CD4-positive, CD25-positive, alpha-beta regulatory T cell (primary cell): ENCODE data around the gene CYB561A3. TPM values are rescaled to one million over a fixed set of nuclear protein-coding genes. Genes with fewer than 3 reads are reported as not detected.

ENCODE experiments used
- ATAC-seq, 2 donors: fragments of 150-1000 bp; cut with Tn5 transposase; one replicate each; pipeline ENCODE4 v1.10.0; 2021; ENCODE audit warnings: low read depth in 2 of 2, moderate number of reproducible peaks in 2 of 2, moderate library complexity in 1 of 2
- DNase-seq, 3 donors: peaks; one replicate each; pipeline versions ENCODE4 v3.0.0 to v3.0.0-alpha.2; 2012 to 2022; ENCODE audit warnings: mixed read lengths in 1 of 3
- H3K27ac ChIP-seq: one replicate; pipeline ENCODE4 v1.7.0; 2013; ENCODE audit warnings: mild to moderate bottlenecking, low read length; ENCODE audit not compliant: insufficient read depth, poor library complexity, severe bottlenecking
- H3K27me3 ChIP-seq: one replicate; pipeline ENCODE4 v1.7.0; 2013; ENCODE audit warnings: low read length; ENCODE audit not compliant: control insufficient read depth, insufficient read depth
- H3K36me3 ChIP-seq: one replicate; pipeline ENCODE4 v1.7.0; 2013; ENCODE audit warnings: mild to moderate bottlenecking, low read length, moderate library complexity; ENCODE audit not compliant: control insufficient read depth, insufficient read depth
- H3K4me1 ChIP-seq: 2 replicates; pipeline ENCODE4 v1.7.0; 2013; ENCODE audit warnings: mild to moderate bottlenecking, low read length; ENCODE audit not compliant: insufficient read depth, control insufficient read depth, poor library complexity, severe bottlenecking
- H3K4me3 ChIP-seq: one replicate; pipeline ENCODE4 v1.7.0; 2013; ENCODE audit warnings: low read depth, mild to moderate bottlenecking, low read length, moderate library complexity
- H3K9me3 ChIP-seq, 2 experiments: 1 replicate in 1 of 2; 2 replicates in 1 of 2; pipeline ENCODE4 v1.7.0; 2013; ENCODE audit warnings: low read length in 2 of 2, mild to moderate bottlenecking in 1 of 2, moderate library complexity in 1 of 2; ENCODE audit not compliant: control insufficient read depth in 2 of 2
- H3K27ac Mint-ChIP-seq, 3 donors: one replicate each; pipeline ENCODE4 v1.8.0; 2020 to 2022; ENCODE audit warnings: mild to moderate bottlenecking in 3 of 3, mixed read lengths in 3 of 3, moderate library complexity in 2 of 3
- H3K27me3 Mint-ChIP-seq: one replicate; pipeline ENCODE4 v1.8.0; 2022; ENCODE audit warnings: mild to moderate bottlenecking, mixed read lengths
- H3K36me3 Mint-ChIP-seq: one replicate; pipeline ENCODE4 v1.8.0; 2020; ENCODE audit warnings: mixed read lengths
- H3K4me1 Mint-ChIP-seq, 4 donors: one replicate each; pipeline ENCODE4 v1.8.0; 2020 to 2022; ENCODE audit warnings: mixed read lengths in 4 of 4, mild to moderate bottlenecking in 1 of 4
- H3K4me3 Mint-ChIP-seq, 4 donors: one replicate each; pipeline ENCODE4 v1.8.0; 2020 to 2022; ENCODE audit warnings: mild to moderate bottlenecking in 4 of 4, mixed read lengths in 4 of 4, moderate library complexity in 3 of 4
- H3K9me3 Mint-ChIP-seq, 7 donors: one replicate each; pipeline ENCODE4 v1.8.0; 2020 to 2022; ENCODE audit warnings: mixed read lengths in 7 of 7, mild to moderate bottlenecking in 3 of 7, moderate library complexity in 2 of 7
- polyA plus RNA-seq, 4 donors: library from polyadenylated mRNA; unstranded; fragments of 300-500 nt; fragmentation: Illumina TruSeq; gene quantifications; one replicate each; pipeline ENCODE4 v1.2.3, GENCODE V29; 2021
- total RNA-seq: library from RNA; stranded (reverse); gene quantifications from one replicate; pipeline ENCODE4 v1.2.3, GENCODE V29; 2022

The CYB561A3 gene
- total and polyA plus RNA-seq, 5 donors from 2014 or later: 29.5 to 70.2 (median 58.8) TPM

- Histone ChIP-seq H3K27ac (no peak overlapping the region), H3K27me3 (no peaks in the 10 kb centered on the region), H3K9me3 (no peaks in the 10 kb centered on the region), H3K4me3 (no peak overlapping the region), H3K36me3 (peaks cover 43% of the 10 kb centered on the region), H3K4me1 (peaks cover 26% of the 10 kb centered on the region)
- Mint-ChIP-seq H3K4me1 (peaks cover 15 to 45% (median 33%) of the 10 kb centered on the region in 4 donors), H3K36me3 (peaks cover 23% of the 10 kb centered on the region), H3K4me3 (peak overlapping the region; percentile 86 to 99 (median 98)), H3K27ac (peak overlapping the region in 2 of 3 donors; percentile 74 to 100), H3K9me3 (no peaks in the 10 kb centered on the region), H3K27me3 (no peaks in the 10 kb centered on the region)
- DNase-seq (no peak), ATAC-seq (no peak)
Observed at GRCh38 chr11:61364012-61364675, 2.5 kb upstream of the CYB561A3 start.

GRCh38 chr11:61362542-61362875, 827 bp upstream of the CYB561A3 start:
- H3K9me3 ChIP-seq: no peaks in the 10 kb centered on the region
- ATAC-seq: peak; percentile 26 to 32
- no peaks in the 10 kb centered on the region for H3K9me3 Mint-ChIP-seq
- peaks cover 29% of the 10 kb centered on the region for H3K36me3 ChIP-seq
- H3K4me1 ChIP-seq: peaks cover 26% of the 10 kb centered on the region
- H3K4me3 Mint-ChIP-seq: peak overlapping the region; percentile 98 to 99 (median 98)
- H3K4me1 Mint-ChIP-seq: peaks cover 15 to 46% (median 35%) of the 10 kb centered on the region in 4 donors
- peak overlapping the region; percentile 98 to 100 (median 100) for H3K27ac Mint-ChIP-seq
- DNase-seq: peak; percentile 13 to 71 (median 61)
- no peaks in the 10 kb centered on the region for H3K27me3 Mint-ChIP-seq
- H3K4me3 ChIP-seq: peak overlapping the region; percentile 96
- H3K27ac ChIP-seq: peak overlapping the region; percentile 98
- H3K27me3 ChIP-seq: no peaks in the 10 kb centered on the region
- peaks cover 12% of the 10 kb centered on the region for H3K36me3 Mint-ChIP-seq

GRCh38 chr11:61361237-61361740, 393 bp downstream of the CYB561A3 start:
- Mint-ChIP-seq H3K36me3 (peaks cover 7% of the 10 kb centered on the region), H3K27me3 (no peaks in the 10 kb centered on the region), H3K4me3 (peak overlapping the region; percentile 98 to 99 (median 98)), H3K9me3 (no peaks in the 10 kb centered on the region), H3K4me1 (peaks cover 15 to 52% (median 40%) of the 10 kb centered on the region in 4 donors), H3K27ac (peak overlapping the region; percentile 98 to 100 (median 100))
- H3K36me3 ChIP-seq: peaks cover 19% of the 10 kb centered on the region
- peak overlapping the region; percentile 96 for H3K4me3 ChIP-seq
- no peaks in the 10 kb centered on the region for H3K27me3 ChIP-seq
- ATAC-seq: no peak
- DNase-seq: peak in 1 of 3 donors; percentile 8
- peak overlapping the region; percentile 98 for H3K27ac ChIP-seq
- peaks cover 26% of the 10 kb centered on the region for H3K4me1 ChIP-seq
- no peaks in the 10 kb centered on the region for H3K9me3 ChIP-seq

GRCh38 chr11:61359516-61359915, 2.2 kb downstream of the CYB561A3 start:
- Histone ChIP-seq H3K27ac (no peak overlapping the region), H3K27me3 (no peaks in the 10 kb centered on the region), H3K4me1 (peaks cover 26% of the 10 kb centered on the region), H3K4me3 (no peak overlapping the region), H3K36me3 (peaks cover 8% of the 10 kb centered on the region), H3K9me3 (no peaks in the 10 kb centered on the region)
- Mint-ChIP-seq H3K27ac (peak overlapping the region; percentile 46 to 100 (median 76)), H3K4me3 (peak overlapping the region in 3 of 4 donors; percentile 27 to 99 (median 35)), H3K4me1 (peaks cover 15 to 54% (median 40%) of the 10 kb centered on the region in 4 donors), H3K9me3 (no peaks in the 10 kb centered on the region), H3K36me3 (peaks cover 7% of the 10 kb centered on the region), H3K27me3 (no peaks in the 10 kb centered on the region)
- ATAC-seq (no peak), DNase-seq (no peak)

- ATAC-seq (no peak), DNase-seq (no peak)
- Mint-ChIP-seq H3K27ac (no peak overlapping the region), H3K27me3 (no peaks in the 10 kb centered on the region), H3K9me3 (no peaks in the 10 kb centered on the region), H3K36me3 (peaks cover 8% of the 10 kb centered on the region), H3K4me3 (peak overlapping the region in 1 of 4 donors; percentile 99), H3K4me1 (peaks cover 9 to 48% (median 37%) of the 10 kb centered on the region in 4 donors)
- Histone ChIP-seq H3K36me3 (peaks cover 6% of the 10 kb centered on the region), H3K4me1 (peaks cover 22% of the 10 kb centered on the region), H3K9me3 (no peaks in the 10 kb centered on the region), H3K4me3 (no peak overlapping the region), H3K27ac (no peak overlapping the region), H3K27me3 (no peaks in the 10 kb centered on the region)
Observed at GRCh38 chr11:61358566-61358965, 3.1 kb downstream of the CYB561A3 start.

GRCh38 chr11:61357894-61358239, 3.8 kb downstream of the CYB561A3 start:
- Histone ChIP-seq H3K9me3 (no peaks in the 10 kb centered on the region), H3K36me3 (peaks cover 13% of the 10 kb centered on the region), H3K27me3 (no peaks in the 10 kb centered on the region), H3K4me3 (no peak overlapping the region), H3K4me1 (peaks cover 17% of the 10 kb centered on the region), H3K27ac (no peak overlapping the region)
- Mint-ChIP-seq H3K9me3 (no peaks in the 10 kb centered on the region), H3K4me1 (peaks cover 8 to 44% (median 31%) of the 10 kb centered on the region in 4 donors), H3K4me3 (peak overlapping the region in 1 of 4 donors; percentile 41), H3K36me3 (peaks cover 15% of the 10 kb centered on the region), H3K27ac (peak overlapping the region in 2 of 3 donors; percentile 51 to 71), H3K27me3 (no peaks in the 10 kb centered on the region)
- DNase-seq: no peak
- ATAC-seq: no peak

- no peak for ATAC-seq
- no peak for DNase-seq
- Histone ChIP-seq H3K27me3 (no peaks in the 10 kb centered on the region), H3K4me1 (peaks cover 12% of the 10 kb centered on the region), H3K9me3 (no peaks in the 10 kb centered on the region), H3K27ac (no peak overlapping the region), H3K36me3 (peaks cover 18% of the 10 kb centered on the region), H3K4me3 (no peak overlapping the region)
- Mint-ChIP-seq H3K4me1 (peaks cover 3 to 39% (median 29%) of the 10 kb centered on the region in 4 donors), H3K27me3 (no peaks in the 10 kb centered on the region), H3K4me3 (peak overlapping the region in 2 of 4 donors; percentile 41 to 80), H3K36me3 (peaks cover 14% of the 10 kb centered on the region), H3K27ac (peak overlapping the region; percentile 43 to 71 (median 62)), H3K9me3 (no peaks in the 10 kb centered on the region)
Observed at GRCh38 chr11:61357233-61357893, 4.3 kb downstream of the CYB561A3 start.
